Measurements from ENCODE around the gene DHX30.

The DHX30 gene

GRCh38 chr3:47852604-47853602 is 50.0 kb downstream of the DHX30 start:
- DNase-seq (ENCODE audit: low read depth) = no peak

DNA sequence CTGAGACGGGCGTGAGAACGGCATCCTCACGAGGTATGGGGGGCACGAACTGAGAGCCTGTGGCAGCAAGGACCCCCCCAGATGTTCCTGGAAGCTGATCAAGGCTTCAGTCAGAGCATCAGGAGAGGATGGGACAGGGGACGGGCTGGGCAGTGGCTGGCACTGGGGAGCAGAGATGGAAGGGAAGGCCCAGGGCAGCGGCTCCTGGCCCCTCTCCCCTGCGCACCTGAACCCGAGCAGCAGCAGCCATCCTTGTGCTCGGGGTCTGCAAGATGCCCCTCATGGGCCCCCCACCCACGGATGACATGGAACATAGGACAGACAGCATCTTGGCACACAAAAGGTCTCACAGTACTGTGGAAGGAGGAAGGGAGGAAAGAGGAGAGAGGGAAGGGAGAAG is 51.3 kb downstream of the DHX30 start:
- DNase-seq (ENCODE audit: low read depth) = no peak

DNA sequence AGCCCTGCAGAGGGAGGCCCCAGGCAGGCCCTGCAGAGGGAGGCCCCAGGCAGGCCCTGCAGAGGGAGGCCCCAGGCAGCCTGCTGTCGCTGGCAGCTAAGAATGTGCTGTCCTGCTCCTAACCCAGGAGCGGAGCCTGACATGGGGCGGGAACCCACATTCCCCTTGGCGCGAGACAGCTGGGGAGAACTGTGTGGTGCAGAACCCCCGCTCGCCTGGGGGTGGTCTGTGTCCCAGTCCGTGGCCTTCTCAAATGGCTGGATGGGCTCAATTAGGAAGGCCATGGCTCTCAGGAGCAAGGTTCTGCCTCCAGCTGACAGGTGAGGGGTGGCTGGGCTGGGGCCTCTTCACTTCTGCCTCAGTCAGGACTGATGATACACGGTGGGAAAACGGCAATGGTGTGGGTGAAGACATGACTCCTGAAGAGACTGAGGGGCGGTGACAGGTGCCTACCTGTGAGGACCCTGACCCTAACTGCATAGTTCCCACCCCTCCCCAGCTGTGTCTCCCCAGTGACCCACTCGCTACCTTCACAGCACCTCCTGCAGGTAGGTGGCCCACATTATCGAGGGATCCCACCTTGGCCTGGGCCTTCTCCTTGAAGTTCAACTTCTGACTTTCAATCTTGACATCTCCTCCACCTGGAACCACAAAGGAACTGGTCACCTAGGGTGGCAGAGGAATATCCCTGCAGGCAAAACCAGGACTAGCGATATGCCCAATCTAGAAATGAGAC is 52.0 kb downstream of the DHX30 start:
- DNase-seq (ENCODE audit: low read depth) = no peak

- DNase-seq (ENCODE audit: low read depth) = no peak
These were observed 52.8 kb downstream of the DHX30 start for GRCh38 chr3:47855461-47856383.

DNA sequence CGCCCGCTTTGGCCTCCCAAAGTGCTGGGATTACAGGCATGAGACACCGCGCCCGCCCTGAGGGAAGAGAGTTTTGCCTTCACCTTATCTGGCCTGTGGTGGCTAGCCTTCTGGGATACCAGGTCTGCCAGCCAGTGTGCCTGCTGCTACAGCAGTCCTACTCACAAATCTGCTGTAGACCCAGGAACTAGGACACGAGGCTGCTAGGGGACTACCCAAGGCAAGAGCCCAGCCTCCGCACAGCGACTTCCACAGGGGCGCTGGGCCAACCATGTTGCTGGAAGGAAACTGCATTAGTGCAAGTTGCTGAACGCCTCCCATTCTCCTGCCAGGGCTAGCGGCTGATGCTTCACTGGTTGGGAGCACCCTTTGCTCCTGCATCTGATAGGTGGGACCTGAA is 53.7 kb downstream of the DHX30 start:
- no peak for DNase-seq (ENCODE audit: low read depth)

DNA sequence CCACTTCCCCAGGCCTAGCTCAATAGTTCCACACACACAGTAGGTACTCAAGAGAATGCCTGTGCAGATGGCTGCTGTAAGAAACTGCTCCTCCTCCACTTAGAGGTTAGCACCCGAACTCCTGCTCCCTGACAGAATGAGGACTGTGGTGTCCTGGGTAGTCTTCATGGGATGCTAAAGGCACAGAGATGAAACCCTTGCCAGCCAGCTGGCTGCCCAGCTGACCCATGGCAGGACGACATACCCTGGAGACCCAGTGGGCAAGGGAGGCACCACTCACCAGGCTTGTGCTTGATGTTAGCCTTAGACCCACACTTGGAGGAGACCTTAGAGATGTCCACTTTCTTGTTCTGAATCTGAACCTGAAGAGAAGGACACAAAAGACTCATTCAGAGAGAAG is 54.2 kb downstream of the DHX30 start:
- DNase-seq (ENCODE audit: low read depth) = no peak

GRCh38 chr3:47859956-47860605 is 57.1 kb downstream of the DHX30 start:
- DNase-seq (ENCODE audit: low read depth) = no peak

GRCh38 chr3:47863391-47864128 is 60.6 kb downstream of the DHX30 start:
- DNase-seq (ENCODE audit: low read depth) = no peak

DNA sequence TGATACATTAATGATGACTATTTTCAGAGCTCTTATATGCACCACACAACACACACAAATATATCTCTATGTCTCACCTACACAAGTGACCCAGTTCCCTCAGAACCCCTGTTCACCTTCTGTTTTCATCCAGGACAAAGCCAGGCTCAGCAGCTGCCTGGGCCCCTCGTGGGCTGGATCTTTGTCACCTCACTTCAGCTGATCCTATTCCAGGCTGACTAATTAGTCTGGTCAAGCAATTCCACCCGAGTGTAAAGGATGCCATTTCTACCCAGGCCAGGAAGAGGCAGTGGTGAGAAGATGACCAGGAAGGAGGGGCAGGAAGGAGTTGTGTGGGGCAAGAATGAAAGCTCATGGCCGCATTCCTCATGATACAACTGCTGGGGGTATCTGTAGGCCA is 62.3 kb downstream of the DHX30 start:
- DNase-seq (ENCODE audit: low read depth) = no peak

- DNase-seq (ENCODE audit: low read depth) = no peak
These were observed 64.6 kb downstream of the DHX30 start for GRCh38 chr3:47867451-47868044.

- no peak for DNase-seq (ENCODE audit: low read depth)
These were observed 65.4 kb downstream of the DHX30 start for GRCh38 chr3:47868306-47868705.

GRCh38 chr3:47870156-47870555 is 67.2 kb downstream of the DHX30 start:
- DNase-seq (ENCODE audit: low read depth) = no peak

DNA sequence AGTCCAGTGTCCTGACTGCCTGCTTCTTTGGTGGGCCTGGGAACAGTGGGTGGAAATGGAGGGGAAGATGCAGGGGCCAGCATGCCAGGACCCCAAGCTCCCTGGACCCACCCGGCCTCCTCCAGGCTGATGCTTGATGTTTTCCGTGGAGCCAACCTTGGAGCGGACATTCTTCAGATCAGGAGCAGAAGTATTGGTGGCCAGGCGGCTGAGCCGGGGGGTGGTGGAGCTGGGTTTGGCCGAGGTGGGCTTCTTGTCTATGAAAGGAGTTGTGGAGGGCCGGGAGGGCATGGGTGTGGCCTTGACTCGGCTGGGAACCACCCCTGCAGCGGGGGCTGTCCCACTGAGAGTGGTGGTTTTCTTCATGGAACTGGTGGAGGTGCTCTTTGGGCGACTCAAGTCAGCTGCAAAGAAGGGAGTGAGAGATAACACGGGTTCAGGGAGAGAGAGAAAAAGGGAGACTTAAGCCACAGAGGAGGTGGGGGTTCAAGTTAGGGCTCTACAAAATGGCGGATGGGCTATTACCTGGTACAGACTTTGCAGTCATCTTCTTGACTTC is 67.8 kb downstream of the DHX30 start:
- DNase-seq (ENCODE audit: low read depth) = no peak

DNA sequence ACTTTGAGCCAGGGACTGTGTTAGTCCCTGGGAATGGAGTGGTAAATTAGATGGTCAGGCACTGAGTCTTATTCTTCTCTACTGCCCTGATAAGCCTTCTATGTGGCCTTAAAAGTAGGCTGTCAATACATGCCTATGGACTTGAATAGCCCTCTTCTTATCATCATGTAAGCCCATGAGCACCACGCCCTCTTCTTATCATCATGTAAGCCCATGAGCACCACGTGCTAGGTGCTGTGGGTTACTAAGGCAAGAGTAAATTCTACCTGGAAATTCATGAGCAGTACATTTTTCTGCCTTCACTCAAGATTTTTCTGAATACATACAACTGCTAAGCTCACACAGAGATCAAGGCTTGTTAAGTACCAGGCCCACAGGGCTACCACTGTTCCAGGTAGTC is 68.5 kb downstream of the DHX30 start:
- no peak for DNase-seq (ENCODE audit: low read depth)

DNA sequence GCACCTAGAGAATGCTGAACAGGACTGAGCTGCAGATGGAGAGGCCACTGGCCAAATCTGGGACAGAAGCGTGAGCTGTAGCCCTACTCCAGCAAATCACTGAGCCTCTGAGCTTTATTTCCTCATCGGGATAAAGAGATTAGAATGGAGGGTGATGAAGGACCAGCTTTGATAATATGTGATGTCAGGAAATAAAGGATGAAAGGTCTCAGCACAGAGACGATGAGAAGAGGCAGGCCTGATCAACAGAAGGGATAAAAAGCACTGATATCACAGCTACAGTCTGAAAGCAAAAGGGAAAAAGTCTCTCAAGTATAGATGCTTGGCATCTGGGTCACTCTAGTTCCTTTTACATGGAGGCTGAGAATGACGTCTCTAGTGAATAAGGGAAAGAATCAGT is 70.0 kb downstream of the DHX30 start:
- DNase-seq (ENCODE audit: low read depth) = no peak

- DNase-seq (ENCODE audit: low read depth) = no peak
These were observed 71.5 kb downstream of the DHX30 start for GRCh38 chr3:47874438-47874837.

GRCh38 chr3:47874913-47875312 is 72.0 kb downstream of the DHX30 start:
- DNase-seq (ENCODE audit: low read depth) = no peak

- DNase-seq (ENCODE audit: low read depth) = no peak
These were observed 74.4 kb downstream of the DHX30 start for GRCh38 chr3:47877290-47877689.

DNA sequence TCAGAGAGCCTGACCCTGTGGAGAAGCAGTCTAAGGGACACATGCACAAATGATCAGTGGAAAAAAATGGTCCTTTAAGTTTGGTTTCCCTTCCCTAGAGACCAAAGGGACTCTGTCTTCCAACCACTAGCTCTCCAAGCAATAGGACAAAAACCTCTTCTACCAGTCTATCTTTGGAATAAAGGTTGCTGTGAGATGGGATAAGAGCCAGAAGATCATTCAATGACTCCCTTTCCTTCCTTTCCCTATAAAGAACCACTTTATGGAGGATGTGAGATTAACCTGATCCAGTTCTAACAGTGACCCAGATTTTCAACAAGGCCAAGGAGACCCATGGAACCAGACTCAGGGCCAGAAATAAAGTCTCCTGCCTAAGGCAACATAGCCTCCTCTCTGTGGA is 74.8 kb downstream of the DHX30 start:
- DNase-seq (ENCODE audit: low read depth) = no peak

DNA sequence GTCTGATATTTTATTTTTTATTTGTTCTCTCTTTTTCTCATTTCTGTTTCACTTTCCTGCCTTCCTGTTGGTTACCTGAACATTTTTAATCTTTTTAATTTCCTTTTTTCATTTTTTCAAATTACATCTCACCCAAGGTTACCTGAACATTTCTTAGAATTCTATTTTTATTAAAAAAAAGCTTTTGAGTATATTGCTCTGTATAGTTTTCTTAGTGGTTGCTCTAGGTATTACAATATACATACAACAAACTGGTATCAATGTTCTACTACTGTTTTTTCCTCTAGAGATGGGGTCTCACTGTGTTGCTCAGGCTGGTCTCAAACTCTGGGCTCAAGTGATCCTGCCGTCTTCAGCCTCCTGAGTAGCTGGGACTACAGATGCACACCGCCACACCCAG is 79.4 kb downstream of the DHX30 start:
- no peak for DNase-seq (ENCODE audit: low read depth)

Data from stimulated activated CD8-positive, alpha-beta memory T cell treated with anti-CD3 and anti-CD28 coated beads, Interleukin-4, amount 100 ng/mL, for 24 hours (primary cell).